SU-DHL-6 (cell line): ENCODE results near the gene ACADL.

Experiments used
- EZH2phosphoT487 ChIP-seq: fragments of 200-600 bp; sonication (generic), shearing (Covaris generic); conservative IDR thresholded peaks from 2 replicates; pipeline ENCODE4 v1.6.1; 2018; ENCODE audit warnings: mild to moderate bottlenecking, antibody characterized with exemption, low read length, moderate library complexity, mixed read lengths
- TF ChIP-seq, protein P1 (sequence below): fragments of 200-600 bp; sonication (generic); IDR thresholded peaks from one replicate; pipeline ENCODE4 v1.5.1; 2017; ENCODE audit warnings: antibody characterized with exemption, mild to moderate bottlenecking, low read length, moderate library complexity; ENCODE audit not compliant: insufficient read depth, poor library complexity, severe bottlenecking

GRCh38 chr2:210197720-210198119, 27.5 kb downstream of the ACADL start:
- TF ChIP-seq, protein P1, sequence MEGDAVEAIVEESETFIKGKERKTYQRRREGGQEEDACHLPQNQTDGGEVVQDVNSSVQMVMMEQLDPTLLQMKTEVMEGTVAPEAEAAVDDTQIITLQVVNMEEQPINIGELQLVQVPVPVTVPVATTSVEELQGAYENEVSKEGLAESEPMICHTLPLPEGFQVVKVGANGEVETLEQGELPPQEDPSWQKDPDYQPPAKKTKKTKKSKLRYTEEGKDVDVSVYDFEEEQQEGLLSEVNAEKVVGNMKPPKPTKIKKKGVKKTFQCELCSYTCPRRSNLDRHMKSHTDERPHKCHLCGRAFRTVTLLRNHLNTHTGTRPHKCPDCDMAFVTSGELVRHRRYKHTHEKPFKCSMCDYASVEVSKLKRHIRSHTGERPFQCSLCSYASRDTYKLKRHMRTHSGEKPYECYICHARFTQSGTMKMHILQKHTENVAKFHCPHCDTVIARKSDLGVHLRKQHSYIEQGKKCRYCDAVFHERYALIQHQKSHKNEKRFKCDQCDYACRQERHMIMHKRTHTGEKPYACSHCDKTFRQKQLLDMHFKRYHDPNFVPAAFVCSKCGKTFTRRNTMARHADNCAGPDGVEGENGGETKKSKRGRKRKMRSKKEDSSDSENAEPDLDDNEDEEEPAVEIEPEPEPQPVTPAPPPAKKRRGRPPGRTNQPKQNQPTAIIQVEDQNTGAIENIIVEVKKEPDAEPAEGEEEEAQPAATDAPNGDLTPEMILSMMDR: no peak
- TF ChIP-seq EZH2phosphoT487: no peak
